Spleen (tissue), 7 donors: ENCODE measurements around the gene BRCA1.

Experiments used
- POLR2A ChIP-seq, 3 donors: fragments of 450-650 bp; IDR thresholded peaks; one replicate each; pipeline ENCODE4 v1.5.1; 2017; ENCODE audit warnings: antibody characterized with exemption in 3 of 3, mild to moderate bottlenecking in 1 of 3
- TF ChIP-seq, protein P1 (sequence below), 11 experiments: fragments of 200-600 bp in 7 of 11; fragments of 450-650 bp in 4 of 11; sonication (generic) in 4 of 11; IDR thresholded peaks in 8 of 11; conservative IDR thresholded peaks in 3 of 11; 1 replicate in 7 of 11; 2 replicates in 4 of 11; pipeline versions ENCODE4 v1.4.0 to v1.8.0; 2016 to 2021; ENCODE audit warnings: antibody characterized with exemption in 11 of 11, inconsistent platforms in 4 of 11, mild to moderate bottlenecking in 1 of 11
- donor health status: DM: no; HTN: no; CAD: no; lungs with moderate emphysema.
- donor health status: DM: no; HTN: no; CAD: no.
- donor health status: DM: no; HTN: no; CAD: no.

DNA sequence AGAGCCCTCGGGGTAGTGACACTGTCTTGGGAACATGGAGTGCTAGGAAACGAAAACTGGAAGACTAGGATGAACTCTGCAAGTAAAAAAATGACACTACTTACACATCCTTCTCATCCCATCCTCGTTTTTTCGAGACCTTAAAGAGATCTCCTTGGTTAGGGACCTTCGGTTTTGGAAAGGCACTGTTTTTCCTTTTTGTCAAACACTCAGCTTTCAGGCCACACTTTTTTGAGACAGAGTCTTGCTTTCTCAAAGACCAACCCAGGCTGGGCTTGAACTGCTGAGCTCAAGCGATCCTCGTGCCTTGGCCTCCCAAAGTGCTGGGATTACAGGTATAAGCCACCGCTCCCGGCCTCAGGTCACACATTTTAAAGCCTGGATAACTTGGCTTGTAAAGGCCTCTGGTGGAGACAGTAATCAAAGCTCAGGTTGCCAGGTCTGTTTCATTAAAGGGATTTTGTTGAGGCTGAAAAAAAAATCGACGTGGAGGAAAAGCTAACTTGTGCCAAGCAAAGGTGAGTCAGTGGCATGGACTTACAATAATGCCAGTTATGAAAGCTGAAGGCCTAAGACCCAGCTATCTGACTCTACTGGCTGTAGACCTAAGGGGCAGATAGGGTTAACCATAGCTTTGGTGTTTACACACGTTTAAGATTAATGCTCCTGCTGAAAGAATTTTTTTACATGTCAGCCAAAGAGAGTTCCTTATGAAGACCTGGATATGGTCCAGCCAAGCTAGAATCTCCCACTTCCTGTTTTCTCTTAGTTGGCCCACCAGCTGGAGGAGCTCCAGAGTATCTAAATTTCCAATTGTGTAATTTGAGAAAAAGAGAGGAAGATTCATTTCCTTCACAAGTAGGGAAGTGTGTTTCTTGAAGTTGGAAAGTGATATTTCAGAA lies 46.7 kb upstream of the BRCA1 start:
- TF ChIP-seq, protein P1, sequence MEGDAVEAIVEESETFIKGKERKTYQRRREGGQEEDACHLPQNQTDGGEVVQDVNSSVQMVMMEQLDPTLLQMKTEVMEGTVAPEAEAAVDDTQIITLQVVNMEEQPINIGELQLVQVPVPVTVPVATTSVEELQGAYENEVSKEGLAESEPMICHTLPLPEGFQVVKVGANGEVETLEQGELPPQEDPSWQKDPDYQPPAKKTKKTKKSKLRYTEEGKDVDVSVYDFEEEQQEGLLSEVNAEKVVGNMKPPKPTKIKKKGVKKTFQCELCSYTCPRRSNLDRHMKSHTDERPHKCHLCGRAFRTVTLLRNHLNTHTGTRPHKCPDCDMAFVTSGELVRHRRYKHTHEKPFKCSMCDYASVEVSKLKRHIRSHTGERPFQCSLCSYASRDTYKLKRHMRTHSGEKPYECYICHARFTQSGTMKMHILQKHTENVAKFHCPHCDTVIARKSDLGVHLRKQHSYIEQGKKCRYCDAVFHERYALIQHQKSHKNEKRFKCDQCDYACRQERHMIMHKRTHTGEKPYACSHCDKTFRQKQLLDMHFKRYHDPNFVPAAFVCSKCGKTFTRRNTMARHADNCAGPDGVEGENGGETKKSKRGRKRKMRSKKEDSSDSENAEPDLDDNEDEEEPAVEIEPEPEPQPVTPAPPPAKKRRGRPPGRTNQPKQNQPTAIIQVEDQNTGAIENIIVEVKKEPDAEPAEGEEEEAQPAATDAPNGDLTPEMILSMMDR (IDR thresholded peaks at IDR 0.05 in 8 of 11, conservative IDR thresholded peaks at IDR 0.05 in 3 of 11) = no peak
- TF ChIP-seq POLR2A (IDR thresholded peaks at IDR 0.05) = no peak
